ENCODE data around the gene NELL2. TPM values are rescaled to one million over a fixed set of nuclear protein-coding genes. Genes with fewer than 3 reads are reported as not detected.

The NELL2 gene
- polyA plus RNA-seq, 1 of the 3 experiments (the other 2 are of a cell fraction), result 0.35 TPM

DNA sequence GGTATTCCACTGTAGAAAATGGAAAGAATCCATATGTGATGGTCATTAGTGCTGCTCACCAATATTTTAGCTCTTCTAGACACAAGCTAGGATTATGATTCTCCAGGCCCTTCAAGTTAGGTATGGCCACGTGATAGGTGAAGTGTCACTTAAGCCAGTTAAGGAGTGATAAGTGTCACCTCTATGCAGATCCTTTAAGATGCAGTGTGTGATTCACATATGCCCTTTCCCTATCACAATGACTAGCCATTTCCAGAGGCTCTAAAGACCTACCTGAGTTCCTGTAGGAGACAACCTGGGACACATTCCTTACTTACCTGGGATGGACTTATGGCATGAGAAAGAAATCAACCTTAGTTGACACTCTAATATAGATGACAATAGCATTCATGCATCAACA, 343.2 kb downstream of the NELL2 start:
- TF ChIP-seq NRF1 (IDR thresholded peaks at IDR 0.05; ENCODE audit: low read depth, low read length) (no peak), JUND (IDR thresholded peaks at IDR 0.05) (no peak), EZH2phosphoT487 (IDR thresholded peaks at IDR 0.05; ENCODE audit: borderline replicate concordance, low read depth) (no peak), USF2 (IDR thresholded peaks at IDR 0.05; ENCODE audit: borderline replicate concordance, low read depth, low read length) (no peak), GATA2 (CRISPR knock-in tag; IDR thresholded peaks at IDR 0.05) (no peak), RCOR1 (IDR thresholded peaks at IDR 0.05; ENCODE audit: low read length) (no peak), NFIC (IDR thresholded peaks at IDR 0.05; ENCODE audit: borderline replicate concordance) (no peak), POLR2AphosphoS5 (IDR thresholded peaks at IDR 0.05; ENCODE audit: low read depth, low read length) (no peak), TCF12 (IDR thresholded peaks at IDR 0.05) (no peak), MAX (IDR thresholded peaks at IDR 0.05; ENCODE audit: low read depth) (no peak), SIN3A (IDR thresholded peaks at IDR 0.05; ENCODE audit: borderline replicate concordance, low read depth, low read length) (no peak), GABPA (IDR thresholded peaks at IDR 0.05; ENCODE audit: low read depth) (no peak), YY1 (IDR thresholded peaks at IDR 0.05; ENCODE audit: low read depth) (no peak), SMC3 (IDR thresholded peaks at IDR 0.05; ENCODE audit: low read depth, low read length) (no peak), RFX5 (IDR thresholded peaks at IDR 0.05; ENCODE audit: low read length) (no peak)
- TF ChIP-seq, protein P1, sequence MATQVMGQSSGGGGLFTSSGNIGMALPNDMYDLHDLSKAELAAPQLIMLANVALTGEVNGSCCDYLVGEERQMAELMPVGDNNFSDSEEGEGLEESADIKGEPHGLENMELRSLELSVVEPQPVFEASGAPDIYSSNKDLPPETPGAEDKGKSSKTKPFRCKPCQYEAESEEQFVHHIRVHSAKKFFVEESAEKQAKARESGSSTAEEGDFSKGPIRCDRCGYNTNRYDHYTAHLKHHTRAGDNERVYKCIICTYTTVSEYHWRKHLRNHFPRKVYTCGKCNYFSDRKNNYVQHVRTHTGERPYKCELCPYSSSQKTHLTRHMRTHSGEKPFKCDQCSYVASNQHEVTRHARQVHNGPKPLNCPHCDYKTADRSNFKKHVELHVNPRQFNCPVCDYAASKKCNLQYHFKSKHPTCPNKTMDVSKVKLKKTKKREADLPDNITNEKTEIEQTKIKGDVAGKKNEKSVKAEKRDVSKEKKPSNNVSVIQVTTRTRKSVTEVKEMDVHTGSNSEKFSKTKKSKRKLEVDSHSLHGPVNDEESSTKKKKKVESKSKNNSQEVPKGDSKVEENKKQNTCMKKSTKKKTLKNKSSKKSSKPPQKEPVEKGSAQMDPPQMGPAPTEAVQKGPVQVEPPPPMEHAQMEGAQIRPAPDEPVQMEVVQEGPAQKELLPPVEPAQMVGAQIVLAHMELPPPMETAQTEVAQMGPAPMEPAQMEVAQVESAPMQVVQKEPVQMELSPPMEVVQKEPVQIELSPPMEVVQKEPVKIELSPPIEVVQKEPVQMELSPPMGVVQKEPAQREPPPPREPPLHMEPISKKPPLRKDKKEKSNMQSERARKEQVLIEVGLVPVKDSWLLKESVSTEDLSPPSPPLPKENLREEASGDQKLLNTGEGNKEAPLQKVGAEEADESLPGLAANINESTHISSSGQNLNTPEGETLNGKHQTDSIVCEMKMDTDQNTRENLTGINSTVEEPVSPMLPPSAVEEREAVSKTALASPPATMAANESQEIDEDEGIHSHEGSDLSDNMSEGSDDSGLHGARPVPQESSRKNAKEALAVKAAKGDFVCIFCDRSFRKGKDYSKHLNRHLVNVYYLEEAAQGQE (IDR thresholded peaks at IDR 0.05; ENCODE audit: low read depth, low read length), result no peak
- TF ChIP-seq, protein P2, sequence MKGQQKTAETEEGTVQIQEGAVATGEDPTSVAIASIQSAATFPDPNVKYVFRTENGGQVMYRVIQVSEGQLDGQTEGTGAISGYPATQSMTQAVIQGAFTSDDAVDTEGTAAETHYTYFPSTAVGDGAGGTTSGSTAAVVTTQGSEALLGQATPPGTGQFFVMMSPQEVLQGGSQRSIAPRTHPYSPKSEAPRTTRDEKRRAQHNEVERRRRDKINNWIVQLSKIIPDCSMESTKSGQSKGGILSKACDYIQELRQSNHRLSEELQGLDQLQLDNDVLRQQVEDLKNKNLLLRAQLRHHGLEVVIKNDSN (IDR thresholded peaks at IDR 0.05; ENCODE audit: borderline replicate concordance, low read depth), result no peak
- TF ChIP-seq, protein P3, sequence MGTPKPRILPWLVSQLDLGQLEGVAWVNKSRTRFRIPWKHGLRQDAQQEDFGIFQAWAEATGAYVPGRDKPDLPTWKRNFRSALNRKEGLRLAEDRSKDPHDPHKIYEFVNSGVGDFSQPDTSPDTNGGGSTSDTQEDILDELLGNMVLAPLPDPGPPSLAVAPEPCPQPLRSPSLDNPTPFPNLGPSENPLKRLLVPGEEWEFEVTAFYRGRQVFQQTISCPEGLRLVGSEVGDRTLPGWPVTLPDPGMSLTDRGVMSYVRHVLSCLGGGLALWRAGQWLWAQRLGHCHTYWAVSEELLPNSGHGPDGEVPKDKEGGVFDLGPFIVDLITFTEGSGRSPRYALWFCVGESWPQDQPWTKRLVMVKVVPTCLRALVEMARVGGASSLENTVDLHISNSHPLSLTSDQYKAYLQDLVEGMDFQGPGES (IDR thresholded peaks at IDR 0.05; ENCODE audit: low read depth, low read length), result no peak
- TF ChIP-seq, protein P4, sequence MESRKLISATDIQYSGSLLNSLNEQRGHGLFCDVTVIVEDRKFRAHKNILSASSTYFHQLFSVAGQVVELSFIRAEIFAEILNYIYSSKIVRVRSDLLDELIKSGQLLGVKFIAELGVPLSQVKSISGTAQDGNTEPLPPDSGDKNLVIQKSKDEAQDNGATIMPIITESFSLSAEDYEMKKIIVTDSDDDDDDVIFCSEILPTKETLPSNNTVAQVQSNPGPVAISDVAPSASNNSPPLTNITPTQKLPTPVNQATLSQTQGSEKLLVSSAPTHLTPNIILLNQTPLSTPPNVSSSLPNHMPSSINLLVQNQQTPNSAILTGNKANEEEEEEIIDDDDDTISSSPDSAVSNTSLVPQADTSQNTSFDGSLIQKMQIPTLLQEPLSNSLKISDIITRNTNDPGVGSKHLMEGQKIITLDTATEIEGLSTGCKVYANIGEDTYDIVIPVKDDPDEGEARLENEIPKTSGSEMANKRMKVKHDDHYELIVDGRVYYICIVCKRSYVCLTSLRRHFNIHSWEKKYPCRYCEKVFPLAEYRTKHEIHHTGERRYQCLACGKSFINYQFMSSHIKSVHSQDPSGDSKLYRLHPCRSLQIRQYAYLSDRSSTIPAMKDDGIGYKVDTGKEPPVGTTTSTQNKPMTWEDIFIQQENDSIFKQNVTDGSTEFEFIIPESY (IDR thresholded peaks at IDR 0.05; ENCODE audit: borderline replicate concordance, low read depth), result no peak
- no peaks in the 10 kb centered on the region for H3K27me3 ChIP-seq (ENCODE audit: insufficient read depth)
- POLR2A ChIA-PET, result no interaction called here
- H3K27ac ChIP-seq (ENCODE audit: low read depth in 2 of 2, low read length in 1 of 2), result no peak overlapping the region
- H3K4me3 ChIP-seq (ENCODE audit: low read depth in 2 of 2, low read length in 1 of 2), result no peak overlapping the region
- H3K79me2 ChIP-seq (ENCODE audit: insufficient read depth), result no peaks in the 10 kb centered on the region
- H3K4me1 ChIP-seq (ENCODE audit: control insufficient read depth in 1 of 2, insufficient read depth in 2 of 2, low read depth in 1 of 2, low read length in 1 of 2), result no peaks in the 10 kb centered on the region
- no peaks in the 10 kb centered on the region for H3K9me2 ChIP-seq
- DNase-seq, result no peak
- no peaks in the 10 kb centered on the region for H3F3A ChIP-seq (replicated peaks; ENCODE audit: insufficient read depth)
- no peaks in the 10 kb centered on the region for H4K20me1 ChIP-seq (ENCODE audit: insufficient read depth)
- WGBS (ENCODE audit: low lambda C conversion rate), result 22% methylated on average over 1 of the region's 1 CpG
- CTCF ChIA-PET, result interaction anchor here (1.5 kb wide), 1 partner anchor 518 kb away, joined by 3 read pairs; no protein-coding TSS in a partner anchor
- no peaks in the 10 kb centered on the region for H3K9me3 ChIP-seq
- no peak overlapping the region for H3K4me2 ChIP-seq
- H3K9ac ChIP-seq, result no peak overlapping the region
- H3K36me3 ChIP-seq (replicated peaks in 1 of 2; ENCODE audit: control insufficient read depth in 1 of 2, insufficient read depth in 2 of 2, low read length in 1 of 2), result no peaks in the 10 kb centered on the region
- no peak overlapping the region for H2AFZ ChIP-seq (ENCODE audit: low read depth)

All from SK-N-SH (cell line).